HG02678 (cell line): ENCODE measurements around the gene TATDN2.
"Not testable (repeated sequence)": the region's sequence is repeated elsewhere in the genome, so short reads cannot be mapped to it uniquely, and the experiment has no call there.

ENCODE experiments used
- ATAC-seq: cut with Tn5 transposase; IDR thresholded peaks from one replicate; pipeline ENCODE4 v1.9.1; 2021; ENCODE audit warnings: mild to moderate bottlenecking, moderate library complexity; ENCODE audit not compliant: unreplicated experiment

Gene TATDN2

GRCh38 chr3:10266936-10267335 is 18.7 kb downstream of the TATDN2 start:
- ATAC-seq = not testable (repeated sequence)

GRCh38 chr3:10268116-10268515 is 19.9 kb downstream of the TATDN2 start:
- ATAC-seq = no peak

- ATAC-seq = no peak
Observed at GRCh38 chr3:10268930-10269329, 20.7 kb downstream of the TATDN2 start.

GRCh38 chr3:10269443-10269842 is 21.2 kb downstream of the TATDN2 start:
- ATAC-seq = no peak

GRCh38 chr3:10272476-10272875 is 24.2 kb downstream of the TATDN2 start:
- ATAC-seq = not testable (repeated sequence)

GRCh38 chr3:10272977-10273376 is 24.7 kb downstream of the TATDN2 start:
- ATAC-seq = no peak

GRCh38 chr3:10273702-10274305 is 25.5 kb downstream of the TATDN2 start:
- no peak for ATAC-seq

- ATAC-seq = no peak
Observed at GRCh38 chr3:10274601-10275000, 26.3 kb downstream of the TATDN2 start.

- no peak for ATAC-seq
Observed at GRCh38 chr3:10277115-10277625, 28.9 kb downstream of the TATDN2 start.

GRCh38 chr3:10278501-10278900 is 30.2 kb downstream of the TATDN2 start:
- no peak for ATAC-seq

- no peak for ATAC-seq
Observed at GRCh38 chr3:10279384-10280176, 31.3 kb downstream of the TATDN2 start.

GRCh38 chr3:10280177-10280529 is 31.9 kb downstream of the TATDN2 start:
- ATAC-seq = no peak

GRCh38 chr3:10280571-10280970 is 32.3 kb downstream of the TATDN2 start:
- no peak for ATAC-seq

- ATAC-seq = no peak
Observed at GRCh38 chr3:10281951-10282350, 33.7 kb downstream of the TATDN2 start.

- ATAC-seq = no peak
Observed at GRCh38 chr3:10283638-10284037, 35.4 kb downstream of the TATDN2 start.

GRCh38 chr3:10284496-10284895 is 36.2 kb downstream of the TATDN2 start:
- no peak for ATAC-seq

- no peak for ATAC-seq
Observed at GRCh38 chr3:10285272-10286132, 37.2 kb downstream of the TATDN2 start.

- no peak for ATAC-seq
Observed at GRCh38 chr3:10286133-10286524, 37.9 kb downstream of the TATDN2 start.

- ATAC-seq = no peak
Observed at GRCh38 chr3:10286596-10287295, 38.5 kb downstream of the TATDN2 start.

- ATAC-seq = no peak
Observed at GRCh38 chr3:10287936-10288574, 39.8 kb downstream of the TATDN2 start.
